ENCODE results near the gene SEMA5B.

Gene SEMA5B

DNA sequence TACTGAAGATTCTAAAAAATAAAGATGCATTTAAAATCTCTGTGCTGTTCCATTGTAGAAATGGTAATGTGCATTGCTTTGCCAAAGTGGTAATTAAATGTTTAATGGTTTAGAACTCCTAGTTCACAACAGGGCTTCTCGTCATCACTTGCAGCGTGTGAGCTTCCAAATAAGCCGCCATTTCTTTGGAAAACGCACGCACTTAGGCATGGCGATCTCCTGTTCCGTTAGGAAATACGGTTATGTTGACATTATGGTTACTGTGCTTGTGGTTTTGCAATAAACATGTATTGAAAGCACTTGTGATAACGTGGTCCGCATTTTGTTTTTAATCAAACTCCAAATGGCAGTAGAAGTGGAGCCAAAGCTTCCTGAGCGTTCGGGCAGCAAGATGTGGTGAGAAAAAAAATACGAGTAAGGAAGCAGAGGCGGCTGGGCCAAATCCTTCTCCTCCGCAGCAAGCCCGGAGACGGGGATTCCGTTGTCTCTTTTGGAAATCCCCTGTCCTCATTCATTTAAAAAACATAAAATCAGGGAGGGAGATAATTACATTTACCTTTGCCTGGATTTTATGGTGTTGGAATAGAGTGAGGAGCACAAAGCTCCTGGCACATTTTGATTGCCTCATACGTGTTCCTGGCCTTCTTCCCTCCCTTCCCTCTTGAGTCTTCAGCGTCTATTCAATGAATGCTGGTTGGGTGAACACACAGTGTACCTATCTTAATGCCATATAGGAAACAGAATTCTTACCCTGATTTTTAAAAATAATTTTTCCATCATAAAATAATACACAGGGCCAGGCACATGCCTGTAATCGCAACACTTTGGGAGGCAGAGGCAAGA, 135.2 kb downstream of the SEMA5B start:
- DNase-seq = no peak

DNA sequence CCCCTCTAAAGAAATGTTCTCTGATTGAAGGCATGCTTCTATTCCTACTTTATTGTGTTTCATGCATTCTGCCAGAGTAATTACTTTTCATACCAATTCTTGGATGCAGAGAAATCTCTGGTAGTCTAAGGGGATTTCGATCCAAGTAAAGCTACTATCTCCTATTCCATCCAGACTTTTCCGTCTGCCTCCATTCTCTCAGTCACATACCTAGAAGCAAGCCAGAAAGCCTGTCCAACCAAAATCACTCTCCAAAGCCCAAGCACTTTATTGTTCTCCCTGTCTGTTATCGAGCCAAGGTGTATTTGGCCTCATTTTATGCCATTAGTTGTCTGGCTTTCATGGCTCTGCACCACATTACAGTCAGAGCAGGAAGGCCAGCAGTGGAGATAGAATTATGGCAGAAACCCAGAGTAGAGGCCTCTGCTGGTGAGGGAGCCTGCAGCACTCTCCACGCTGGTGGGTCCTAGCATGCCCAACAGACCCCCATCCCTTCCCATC, 136.8 kb downstream of the SEMA5B start:
- DNase-seq = no peak

DNA sequence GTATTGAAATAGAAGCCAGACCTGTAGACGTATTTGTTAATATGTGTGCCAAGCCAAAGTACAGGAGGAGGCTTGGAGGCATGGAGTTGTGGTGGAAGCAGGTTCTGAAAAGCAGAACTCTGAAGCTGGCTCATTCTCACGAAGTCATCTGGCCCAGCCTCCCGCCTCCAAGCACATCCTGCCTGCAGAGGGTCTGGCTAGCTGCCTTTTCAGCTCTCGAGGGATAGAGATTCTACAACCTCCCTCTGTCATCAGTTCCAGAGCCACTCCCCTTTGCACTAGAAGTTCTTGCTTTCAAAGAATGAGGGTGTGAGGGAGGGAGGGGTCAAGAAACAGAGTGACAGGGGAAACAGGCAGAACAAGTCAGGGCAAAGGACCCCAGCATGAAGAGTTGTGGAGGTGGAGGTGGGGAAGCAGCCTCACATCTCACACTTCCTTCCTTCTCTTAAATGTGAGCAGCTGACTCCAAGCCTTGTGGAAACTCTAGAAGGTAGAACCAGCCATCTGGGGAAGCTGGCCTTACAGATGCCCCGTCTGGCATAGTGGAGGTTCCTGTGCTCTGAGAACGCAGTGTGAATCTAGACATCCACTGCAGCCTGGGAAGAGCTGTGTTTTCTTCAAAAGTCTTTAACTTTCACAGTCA, 137.4 kb downstream of the SEMA5B start:
- DNase-seq = no peak

DNA sequence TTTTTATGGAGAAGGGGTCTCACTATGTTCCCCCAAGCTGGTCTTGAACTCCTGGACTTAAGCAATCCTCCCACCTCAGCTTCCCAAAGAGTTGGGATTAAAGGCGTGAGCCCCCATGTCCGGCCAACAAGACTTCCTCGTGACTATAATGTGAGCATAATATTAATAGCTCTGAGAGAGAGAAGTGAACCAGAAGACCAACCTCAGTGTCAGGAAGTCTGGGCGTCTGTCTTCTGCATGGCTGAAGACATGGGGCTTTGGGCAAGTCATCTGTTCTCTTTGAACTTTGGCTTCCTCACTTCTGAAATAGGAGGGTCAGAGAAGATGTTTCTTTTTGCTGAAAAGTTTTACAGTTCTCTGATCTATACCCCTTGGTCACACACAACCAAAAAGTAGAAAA, 140.6 kb downstream of the SEMA5B start:
- no peak for DNase-seq

DNA sequence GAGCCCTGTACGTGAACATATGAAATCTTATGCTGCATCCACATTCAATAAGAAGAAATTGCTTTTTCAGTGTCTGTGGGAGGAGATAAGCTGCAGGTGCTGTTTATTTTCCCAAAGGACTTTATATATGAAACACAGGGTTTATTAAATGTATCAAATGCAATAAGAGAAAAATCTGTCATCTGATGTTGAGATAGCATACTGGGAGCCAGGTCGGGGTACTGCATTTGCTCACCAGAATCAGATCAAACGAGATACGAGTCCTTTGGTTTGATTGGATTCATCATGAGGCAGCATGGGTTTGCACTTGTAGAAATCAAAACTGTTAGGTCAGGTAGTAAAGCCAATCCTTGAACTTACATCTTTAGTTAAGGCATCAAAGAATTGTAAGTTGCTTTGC, 141.3 kb downstream of the SEMA5B start:
- no peak for DNase-seq

DNA sequence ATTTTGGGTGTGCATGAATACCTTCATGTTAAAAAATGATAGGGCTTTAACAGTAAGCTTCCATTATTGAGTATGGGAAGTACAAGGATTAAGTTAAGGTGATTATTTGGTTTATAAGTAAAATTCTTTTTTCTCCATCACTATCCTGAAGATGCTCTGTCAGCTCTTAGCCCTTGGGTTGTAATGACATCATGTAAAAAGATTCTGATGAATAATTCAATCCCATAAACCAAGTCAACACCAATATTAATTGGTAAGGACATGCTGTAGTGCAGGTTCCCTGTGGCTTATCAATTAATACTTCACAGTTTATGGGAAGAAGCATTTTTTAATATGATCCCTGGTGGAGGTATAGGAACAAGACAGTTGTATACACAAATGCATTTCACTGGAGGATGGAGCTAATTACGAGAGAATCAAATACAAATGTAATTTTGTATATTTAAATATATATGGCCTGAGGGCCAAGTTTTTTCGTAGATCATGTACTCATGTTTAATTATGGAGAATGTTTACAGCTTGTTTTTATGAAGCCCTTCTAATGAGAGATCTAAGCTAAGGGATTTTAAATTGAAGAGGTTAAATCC, 145.1 kb downstream of the SEMA5B start:
- DNase-seq = no peak

DNA sequence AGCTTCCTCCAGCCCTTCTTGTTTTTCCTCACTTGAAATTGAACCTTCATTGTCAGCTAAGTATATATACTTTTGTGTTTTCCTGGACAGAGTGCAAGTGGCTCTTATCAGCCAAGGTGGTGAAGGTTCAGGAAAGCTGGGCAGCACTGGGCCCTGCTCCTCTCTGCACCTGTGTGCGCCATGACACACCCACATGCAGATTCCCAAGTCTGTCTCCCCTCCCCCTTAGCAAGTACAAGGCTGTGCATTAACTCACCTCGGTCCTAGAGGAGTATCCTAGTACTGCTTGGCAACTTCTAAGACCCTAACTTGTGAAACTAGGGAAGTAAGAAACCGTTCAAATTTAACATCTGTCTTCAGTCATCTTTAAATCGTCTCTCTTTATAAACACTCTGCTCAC, 146.9 kb downstream of the SEMA5B start:
- DNase-seq = no peak

DNA sequence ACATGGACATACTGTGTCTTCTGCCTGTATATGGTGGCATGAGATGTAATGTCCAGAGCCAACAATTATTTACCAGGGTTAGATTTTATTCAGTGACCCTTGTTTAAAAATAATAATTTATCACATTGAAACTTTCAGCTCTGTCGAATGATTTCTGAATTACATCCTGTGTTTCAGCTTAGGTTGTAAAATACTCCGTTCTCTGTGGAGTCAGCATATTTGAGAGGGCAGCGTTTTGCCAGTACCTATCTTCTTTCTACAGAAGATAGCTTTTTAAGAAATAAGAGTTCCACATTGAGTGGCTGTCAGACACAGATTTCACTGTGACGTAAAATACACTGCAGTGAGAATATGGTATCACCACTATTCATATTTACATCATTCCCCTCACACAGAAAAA, 147.4 kb downstream of the SEMA5B start:
- no peak for DNase-seq

DNA sequence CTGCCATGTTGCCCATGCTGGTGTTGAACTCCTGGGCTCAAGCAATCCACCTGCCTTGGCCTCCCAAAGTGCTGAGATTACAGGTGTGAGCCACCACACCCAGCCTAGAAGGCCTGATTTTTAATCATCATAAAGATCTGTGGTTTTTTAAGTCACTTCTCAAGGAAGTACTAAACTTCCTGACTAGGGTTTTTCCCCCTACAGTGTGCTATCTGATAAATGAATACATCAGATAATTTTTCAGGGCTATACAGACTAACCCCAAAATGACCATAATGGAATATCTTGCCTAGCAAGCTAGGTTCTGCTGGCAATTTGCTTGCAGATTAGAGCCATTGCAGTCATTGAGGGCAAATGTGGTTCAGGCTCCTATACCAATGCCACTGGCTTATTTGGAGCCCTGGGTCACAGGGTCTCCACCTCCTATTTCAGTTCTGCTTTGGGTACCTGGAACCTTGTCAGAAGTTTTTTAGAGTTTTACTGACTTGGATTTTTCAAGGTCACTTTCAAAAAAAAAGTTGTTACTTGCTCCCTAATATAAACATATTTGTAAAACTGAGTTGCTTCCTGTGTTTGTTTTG, 151.9 kb downstream of the SEMA5B start:
- DNase-seq = peak; percentile 6

DNA sequence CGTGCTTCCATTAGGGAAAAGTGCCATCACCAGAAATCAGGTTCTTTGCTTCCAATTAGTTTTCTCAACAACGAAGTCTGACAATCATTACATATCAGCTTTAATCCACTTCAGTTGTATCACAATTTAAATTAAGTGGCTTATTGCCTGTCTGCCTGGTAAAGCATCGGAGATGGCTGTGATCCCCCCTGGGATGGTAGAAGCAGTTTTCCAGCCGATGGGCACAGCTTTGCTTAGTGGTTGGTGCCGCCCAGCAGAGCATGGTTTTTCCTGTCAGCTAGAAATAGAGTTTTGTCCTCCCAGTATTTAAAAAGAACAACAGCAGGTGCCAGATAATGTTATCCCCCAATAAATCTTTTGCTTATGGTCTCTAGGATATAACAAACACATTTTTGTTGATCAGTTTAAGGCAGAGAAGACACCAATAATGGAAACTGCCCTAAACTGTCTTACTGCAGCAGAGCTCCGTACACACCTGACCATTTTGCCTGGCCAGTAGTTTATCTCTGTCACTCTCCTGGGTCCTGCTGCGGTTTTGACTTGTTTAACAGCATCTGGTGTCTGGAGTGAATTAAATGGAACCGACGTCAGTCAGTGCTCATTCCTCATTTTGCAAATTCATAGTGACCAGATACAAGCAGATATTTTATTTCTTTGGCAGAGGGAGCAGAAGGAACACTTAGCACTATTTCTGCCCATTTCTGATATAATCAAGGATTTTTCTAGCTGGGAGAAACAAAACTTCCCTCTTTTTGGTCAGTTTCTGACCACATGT, 153.6 kb downstream of the SEMA5B start:
- DNase-seq = no peak

DNA sequence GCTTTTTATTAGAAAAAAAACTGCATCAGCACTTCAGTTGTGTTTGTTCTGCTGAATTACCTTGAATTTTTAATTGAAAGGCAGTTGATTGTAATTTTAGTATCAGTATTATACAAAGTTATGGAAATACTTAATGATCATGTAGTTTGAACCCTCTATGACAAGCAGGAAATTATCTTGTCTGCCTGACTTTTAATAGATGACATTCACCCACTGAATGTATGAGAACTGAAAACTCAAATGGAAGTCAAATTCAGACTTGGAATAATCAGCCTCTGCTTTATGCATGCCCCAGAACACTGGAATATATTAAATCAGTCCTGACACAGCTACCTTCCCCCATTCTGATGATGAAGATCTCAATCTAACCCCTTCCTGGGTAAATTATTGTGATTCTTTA, 159.2 kb downstream of the SEMA5B start:
- no peak for DNase-seq

DNA sequence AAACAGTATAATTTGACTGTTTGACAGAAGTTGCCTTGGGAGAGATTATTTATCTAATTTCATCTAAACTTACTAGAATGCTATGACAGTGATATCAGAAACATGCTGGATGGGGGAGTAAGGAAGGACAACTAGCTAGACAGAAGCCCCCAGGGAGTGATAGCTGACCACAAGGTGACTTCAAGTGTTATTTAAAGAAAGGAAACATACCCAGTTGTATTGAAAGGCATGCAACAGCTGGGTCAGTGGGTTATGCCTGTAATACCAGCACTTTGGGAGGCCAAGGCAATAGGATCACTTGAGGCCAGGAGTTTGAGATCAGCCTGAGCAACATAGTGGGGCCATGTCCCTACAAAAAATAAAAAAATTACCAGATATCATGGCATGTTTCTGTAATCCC, 163.1 kb downstream of the SEMA5B start:
- DNase-seq = no peak

DNA sequence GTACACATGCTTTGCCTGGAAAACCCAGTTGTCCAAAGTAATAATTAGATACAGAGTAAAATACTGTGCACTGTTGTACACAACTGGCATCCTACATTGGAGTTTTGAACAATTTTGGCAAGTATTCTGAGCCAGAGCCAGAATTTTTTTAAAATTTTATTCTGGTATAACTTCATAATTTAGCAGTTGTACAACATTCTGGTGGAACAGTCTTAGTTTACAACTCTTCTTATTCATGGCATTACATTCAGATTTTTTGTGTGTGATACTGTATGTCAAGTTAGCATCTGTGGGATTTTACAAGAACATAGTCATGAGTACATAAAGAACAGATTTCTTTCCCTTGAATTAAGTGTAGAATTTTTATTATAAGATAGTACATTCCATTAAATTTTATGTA, 165.2 kb downstream of the SEMA5B start:
- no peak for DNase-seq
